ENCODE measurements around the gene RXFP1. TPM values are rescaled to one million over a fixed set of nuclear protein-coding genes. Genes with fewer than 3 reads are reported as not detected.

RXFP1 gene
- total and polyA plus RNA-seq, 2 donors from 2014 or later: 1.4 to 1.7 TPM

DNA sequence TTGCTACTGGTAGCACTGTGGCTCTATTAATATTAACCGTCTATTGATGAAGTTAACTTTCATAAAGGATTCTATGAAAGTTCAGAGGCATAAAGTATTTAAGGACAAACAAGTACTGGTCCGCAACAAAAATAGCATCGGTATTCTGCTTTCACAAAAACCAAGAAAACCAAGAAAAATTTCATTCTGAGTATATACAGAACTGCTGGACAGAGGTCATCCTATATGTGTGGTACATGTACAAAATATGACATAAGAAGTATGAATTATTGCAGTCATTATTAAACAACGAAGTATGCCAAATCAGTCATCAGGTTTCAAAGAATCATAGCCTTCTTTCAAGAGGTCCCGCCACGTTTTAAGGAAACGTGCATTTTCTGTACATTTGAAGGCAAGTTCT is 147.6 kb downstream of the RXFP1 start:
- Histone ChIP-seq H3K27me3 (ENCODE audit: control insufficient read depth, insufficient read depth, low read length) (no peaks in the 10 kb centered on the region), H3K36me3 (ENCODE audit: control insufficient read depth in 2 of 3, insufficient read depth in 3 of 3, low read length in 3 of 3) (no peaks in the 10 kb centered on the region), H3K9me3 (ENCODE audit: control insufficient read depth in 2 of 3, insufficient read depth in 1 of 3, low read length in 3 of 3) (no peaks in the 10 kb centered on the region), H3K9ac (ENCODE audit: low read length in 3 of 3) (no peak overlapping the region), H3K4me1 (ENCODE audit: control insufficient read depth in 2 of 3, insufficient read depth in 2 of 3, low read depth in 1 of 3, low read length in 3 of 3) (peaks cover 0 to 6% (median 6%) of the 10 kb centered on the region in 3 donors), H3K27ac (ENCODE audit: low read depth in 2 of 2, low read length in 2 of 2) (no peak overlapping the region), H3K4me3 (ENCODE audit: low read length in 3 of 3) (no peak overlapping the region)
- TF ChIP-seq CTCF (IDR thresholded peaks at IDR 0.05; ENCODE audit: borderline replicate concordance, extremely low read depth, insufficient read depth): no peak
- intact Hi-C loops (cut with DNase I): no loop called here
- DNase-seq (no peak), FAIRE-seq (no peak)

DNA sequence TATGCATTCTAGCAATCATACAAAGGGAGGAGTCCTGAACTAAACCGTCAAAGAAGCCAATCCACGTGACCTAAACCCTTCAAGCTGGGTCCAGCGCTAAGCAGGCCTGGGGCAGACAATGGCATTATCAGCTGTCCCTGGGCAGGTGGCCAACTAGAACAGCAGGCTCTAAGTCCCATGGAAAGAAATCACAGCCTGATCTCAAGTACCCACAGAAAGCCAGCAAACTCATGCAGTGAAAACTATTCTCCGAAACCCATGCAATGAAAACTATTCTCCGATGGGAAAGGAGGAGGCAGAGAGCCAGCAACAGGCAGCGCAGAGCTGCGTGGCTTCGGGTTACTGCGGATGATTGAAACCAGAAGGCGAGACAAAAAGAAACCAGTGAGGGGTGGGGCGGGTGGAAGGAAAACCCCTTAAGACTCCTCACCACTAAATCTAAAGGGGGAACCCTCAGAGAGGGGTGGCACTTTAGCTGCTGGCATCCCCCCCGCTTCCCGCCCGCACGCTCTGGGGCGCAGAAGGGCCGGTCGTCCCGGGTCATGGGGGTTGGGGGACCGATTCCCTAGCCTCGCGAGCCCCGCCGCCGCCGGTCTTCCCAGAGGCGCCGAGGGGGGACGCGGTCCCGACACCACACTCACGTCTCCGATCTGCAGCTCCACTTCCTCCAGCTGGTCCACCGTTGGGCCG is 149.4 kb downstream of the RXFP1 start:
- FAIRE-seq (no peak), DNase-seq (peak; percentile 73 to 88 (median 84))
- Histone ChIP-seq H3K9me3 (ENCODE audit: control insufficient read depth in 2 of 3, insufficient read depth in 1 of 3, low read length in 3 of 3) (no peaks in the 10 kb centered on the region), H3K36me3 (ENCODE audit: control insufficient read depth in 2 of 3, insufficient read depth in 3 of 3, low read length in 3 of 3) (no peaks in the 10 kb centered on the region), H3K4me3 (ENCODE audit: low read length in 3 of 3) (peak overlapping the region; percentile 77 to 99 (median 92)), H3K27me3 (ENCODE audit: control insufficient read depth, insufficient read depth, low read length) (no peaks in the 10 kb centered on the region), H3K9ac (ENCODE audit: low read length in 3 of 3) (peak overlapping the region; percentile 43 to 88 (median 60)), H3K27ac (ENCODE audit: low read depth in 2 of 2, low read length in 2 of 2) (peak overlapping the region; percentile 98 to 99), H3K4me1 (ENCODE audit: control insufficient read depth in 2 of 3, insufficient read depth in 2 of 3, low read depth in 1 of 3, low read length in 3 of 3) (peaks cover 0 to 6% (median 6%) of the 10 kb centered on the region in 3 donors)
- intact Hi-C loops (cut with DNase I): no loop called here
- TF ChIP-seq CTCF (IDR thresholded peaks at IDR 0.05; ENCODE audit: borderline replicate concordance, extremely low read depth, insufficient read depth): no peak

GRCh38 chr4:158671665-158671914 is 149.9 kb downstream of the RXFP1 start, which contains the start of gene C4orf46:
C4orf46 (minus strand) TSS chr4:158671887; CDS start chr4:158671801, 86 bp downstream.
- FAIRE-seq (no peak), DNase-seq (no peak)
- H3K4me1 ChIP-seq (ENCODE audit: control insufficient read depth in 2 of 3, insufficient read depth in 2 of 3, low read depth in 1 of 3, low read length in 3 of 3): peaks cover 0 to 6% (median 6%) of the 10 kb centered on the region in 3 donors
- H3K27ac ChIP-seq (ENCODE audit: low read depth in 2 of 2, low read length in 2 of 2): peak within 1 kb of the TSS; percentile 98 to 99
- H3K27me3 ChIP-seq (ENCODE audit: control insufficient read depth, insufficient read depth, low read length): no peaks in the 10 kb centered on the region
- H3K9me3 ChIP-seq (ENCODE audit: control insufficient read depth in 2 of 3, insufficient read depth in 1 of 3, low read length in 3 of 3): no peaks in the 10 kb centered on the region
- peak within 1 kb of the TSS; percentile 85 to 99 (median 92) for H3K4me3 ChIP-seq (ENCODE audit: low read length in 3 of 3)
- no peak for TF ChIP-seq CTCF (IDR thresholded peaks at IDR 0.05; ENCODE audit: borderline replicate concordance, extremely low read depth, insufficient read depth)
- intact Hi-C loops (cut with DNase I): no loop called here
- H3K36me3 ChIP-seq (ENCODE audit: control insufficient read depth in 2 of 3, insufficient read depth in 3 of 3, low read length in 3 of 3): no peaks in the 10 kb centered on the region
- peak within 1 kb of the TSS; percentile 88 to 99 (median 92) for H3K9ac ChIP-seq (ENCODE audit: low read length in 3 of 3)

Measured in kidney (tissue), 14 donors.